Putamen (tissue), 1 donor: ENCODE measurements around the gene TMEM150B.

Experiments
- DNase-seq: peaks from one replicate; pipeline ENCODE4 v3.0.0-alpha.2; 2016; ENCODE audit warnings: low spot score

Gene TMEM150B

DNA sequence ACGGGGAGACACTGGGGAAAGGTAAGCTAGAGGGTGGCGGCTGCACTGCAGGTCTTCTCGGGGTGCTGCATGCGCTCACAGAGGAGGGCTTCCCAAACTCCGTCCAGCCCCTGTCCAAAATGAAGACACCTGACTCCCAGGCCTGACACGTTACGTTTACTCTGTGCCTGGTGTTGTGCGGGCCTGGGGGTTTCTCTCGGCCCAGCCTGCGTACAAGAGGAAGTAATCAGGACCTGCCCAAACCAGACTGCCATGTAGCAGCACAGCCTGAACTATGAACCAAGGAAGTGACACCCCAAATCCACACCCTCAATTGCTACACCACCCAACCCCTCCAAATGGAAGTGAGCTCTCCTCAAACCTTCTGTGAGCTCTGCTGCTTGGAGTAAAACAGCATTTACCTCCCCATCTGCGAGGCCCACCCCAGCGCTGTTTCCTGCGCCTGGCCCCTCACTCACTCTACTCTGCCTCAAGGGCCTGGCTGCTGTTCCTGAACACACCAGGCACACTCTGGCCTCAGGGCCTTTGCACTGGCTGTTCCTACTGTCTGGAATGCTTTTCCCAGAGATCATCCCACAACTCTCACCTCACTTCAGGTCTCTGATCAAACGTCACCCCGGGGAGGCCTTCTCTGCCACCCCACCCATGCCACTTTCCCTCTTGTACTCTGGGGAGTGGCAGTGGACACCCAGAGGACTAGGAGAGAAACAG is 48.3 kb downstream of the TMEM150B start:
- DNase-seq, result no peak

DNA sequence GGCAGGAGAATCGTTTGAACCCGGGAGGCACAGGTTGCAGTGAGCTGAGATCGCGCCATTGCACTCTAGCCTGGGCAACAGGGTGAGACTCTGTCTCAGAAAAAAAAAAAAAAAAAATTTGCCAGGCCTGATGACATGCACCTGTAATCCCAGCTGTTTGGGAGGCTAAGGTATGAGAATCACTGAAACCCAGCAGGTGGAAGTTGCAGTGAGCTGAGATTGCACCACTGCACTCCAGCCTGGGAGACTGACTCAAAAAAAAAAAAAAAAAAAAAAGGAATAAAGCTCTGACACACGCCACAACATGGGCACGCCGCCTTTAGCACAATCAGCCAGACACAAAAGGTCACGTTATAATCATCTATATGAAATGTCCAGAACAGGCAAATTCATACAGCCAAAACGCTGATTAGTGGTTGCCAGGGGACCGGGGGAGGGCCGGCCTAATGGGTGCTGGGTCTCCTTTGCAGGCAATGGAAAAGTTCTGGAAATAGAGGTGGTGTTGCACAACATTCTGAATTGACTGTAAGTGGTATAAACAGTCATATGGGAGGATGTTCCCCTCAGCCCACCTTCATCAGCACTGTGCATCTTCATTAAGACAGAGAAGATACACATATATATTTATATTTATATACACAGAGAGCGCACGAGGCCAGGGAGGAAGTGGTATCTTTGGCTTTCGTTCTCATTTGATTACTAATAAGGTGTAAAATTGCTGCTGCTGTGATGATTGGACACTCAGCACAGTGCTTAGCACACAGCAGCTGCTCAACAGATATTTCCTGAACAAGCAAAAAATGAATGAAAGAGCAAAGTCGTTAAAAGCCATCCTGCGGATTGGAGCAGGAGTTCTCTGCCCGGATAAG is 49.1 kb downstream of the TMEM150B start:
- DNase-seq, result no peak

DNA sequence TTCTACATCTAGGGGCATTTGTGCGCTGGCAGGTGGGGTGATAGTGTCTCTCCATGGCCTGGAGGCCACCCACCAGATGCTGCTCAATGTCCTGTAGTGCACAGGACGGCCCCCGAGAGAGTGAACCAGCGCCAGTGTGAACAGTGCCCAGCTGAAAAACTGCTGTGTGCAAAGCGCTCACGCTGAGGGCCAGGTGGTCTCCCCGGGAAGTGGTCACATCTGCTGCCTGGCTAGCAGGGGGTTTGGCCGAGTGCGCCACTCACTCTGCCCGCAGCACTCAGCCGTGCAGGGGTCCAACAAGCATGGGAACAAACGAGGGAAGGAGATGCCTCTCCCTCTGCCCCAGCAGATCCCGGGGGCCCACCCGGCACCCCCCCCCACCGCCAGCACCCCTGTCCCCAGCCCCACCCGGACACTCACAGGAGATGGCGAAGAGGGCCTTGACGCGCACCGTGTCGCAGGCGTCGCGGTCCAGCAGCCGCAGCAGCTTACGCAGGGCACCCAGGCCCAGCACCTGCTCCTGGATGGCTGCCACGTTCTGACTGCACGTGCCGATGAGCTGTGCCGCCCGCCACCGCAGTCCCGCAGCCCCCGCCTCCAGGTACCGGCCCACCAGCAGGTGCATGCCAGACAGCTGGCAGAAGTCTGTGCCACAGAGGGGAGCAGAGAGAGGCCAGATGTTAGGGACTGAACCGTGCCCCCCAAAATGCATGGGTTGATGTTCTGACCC is 51.0 kb downstream of the TMEM150B start:
- no peak for DNase-seq

DNA sequence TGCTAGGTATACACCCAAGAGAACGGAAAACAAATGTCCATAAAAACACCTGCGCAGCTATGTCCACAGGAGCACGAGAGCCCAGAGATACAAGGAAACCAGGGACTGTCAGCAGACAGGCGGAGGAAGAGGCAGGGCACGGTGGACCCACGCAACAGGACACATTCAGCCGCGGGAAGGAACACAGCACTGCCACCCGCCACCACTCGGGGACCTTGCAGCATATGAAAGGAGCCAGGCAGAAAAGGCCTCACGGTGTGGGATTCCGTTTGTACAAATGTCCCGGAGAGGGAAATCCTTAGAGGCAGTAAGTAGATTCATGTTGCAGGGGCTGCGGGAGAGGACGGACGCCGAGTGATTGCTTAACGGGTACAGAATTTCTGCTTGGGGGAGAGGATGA is 53.0 kb downstream of the TMEM150B start:
- no peak for DNase-seq

DNA sequence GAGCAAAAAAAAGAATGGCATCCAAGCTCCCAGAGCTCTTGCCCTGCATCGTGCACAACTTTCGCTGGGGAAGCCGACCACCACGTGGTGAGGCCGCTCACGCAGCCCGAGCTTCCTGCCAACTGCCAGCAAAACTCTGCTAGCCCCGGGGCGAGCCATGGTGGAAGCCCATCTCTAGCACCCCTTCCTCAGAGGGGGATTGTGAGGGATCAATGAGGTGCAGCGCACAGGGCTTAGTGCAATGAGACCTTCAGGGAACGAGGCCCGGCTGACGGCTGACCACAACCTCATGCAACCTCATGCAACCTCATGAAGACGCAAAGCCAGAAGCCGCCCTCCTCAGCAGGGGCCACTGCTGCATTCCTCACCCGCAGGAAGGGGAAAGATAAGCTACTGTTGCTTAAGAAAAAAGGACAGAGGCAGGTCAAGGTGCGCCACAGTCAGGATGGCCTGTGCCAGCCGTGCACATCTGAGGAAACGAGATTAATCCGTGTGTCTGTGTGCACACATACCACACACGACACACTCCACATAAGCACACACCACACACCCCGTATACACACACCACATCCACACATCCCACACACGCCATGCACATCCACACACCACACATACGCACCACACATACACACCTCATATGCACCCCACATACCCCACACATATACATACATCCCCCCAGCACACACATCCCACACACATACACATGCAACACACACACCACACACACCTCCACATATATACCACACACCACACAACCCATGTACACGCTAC is 54.8 kb downstream of the TMEM150B start:
- DNase-seq, result no peak

DNA sequence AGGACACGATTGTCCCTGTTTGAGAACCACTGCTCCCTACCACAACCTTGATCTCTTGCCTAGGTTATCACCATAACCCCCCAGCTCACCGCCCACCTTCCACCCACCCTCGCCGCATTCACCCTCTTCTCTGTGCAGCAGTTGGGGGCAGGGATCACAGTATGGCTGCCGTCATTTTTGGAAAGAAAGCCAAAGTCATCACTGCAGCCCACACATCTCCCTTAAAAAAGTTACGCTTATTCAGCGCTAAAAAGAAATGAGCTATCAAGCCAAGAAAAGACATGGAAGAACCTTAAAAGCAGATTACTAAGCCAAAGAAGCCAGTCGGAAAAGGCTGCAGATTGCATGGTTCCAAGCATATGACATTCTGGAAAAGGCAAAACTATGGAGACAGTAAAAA is 55.8 kb downstream of the TMEM150B start:
- DNase-seq, result peak; percentile 71

DNA sequence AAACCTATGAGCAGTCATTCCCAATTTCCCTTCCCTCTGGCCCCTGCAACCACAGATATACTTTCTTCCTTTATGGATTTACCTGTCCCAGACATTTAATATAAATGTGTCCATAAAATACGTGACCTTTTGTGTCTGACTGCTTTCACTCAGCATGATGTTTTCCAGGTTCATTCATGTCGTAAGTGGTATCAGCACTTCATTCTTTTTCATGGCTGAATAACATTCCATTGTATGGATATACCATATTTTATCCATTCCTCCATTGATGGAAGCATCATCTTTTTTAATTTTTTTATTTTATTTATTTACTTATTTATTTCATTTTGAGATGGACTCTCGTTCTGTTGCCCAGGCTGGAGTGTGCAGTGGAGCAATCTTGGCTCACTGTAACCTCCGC is 58.3 kb downstream of the TMEM150B start:
- DNase-seq, result no peak

DNA sequence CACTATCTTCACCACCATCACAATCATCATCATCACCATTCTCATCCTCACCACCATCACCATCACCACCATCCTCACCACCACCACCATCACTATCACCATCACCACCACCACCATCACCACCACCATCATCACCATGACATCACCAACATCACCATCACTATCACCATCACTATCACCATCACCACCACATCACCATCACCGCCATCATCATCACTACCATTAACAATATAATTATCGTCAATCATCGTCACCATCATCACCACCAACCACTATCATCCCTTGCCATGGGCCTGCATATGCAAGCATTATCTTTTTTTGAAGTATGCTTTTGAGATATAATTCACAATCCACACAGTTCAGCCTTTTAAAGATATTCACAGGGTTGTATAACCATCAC is 58.7 kb downstream of the TMEM150B start:
- no peak for DNase-seq

DNA sequence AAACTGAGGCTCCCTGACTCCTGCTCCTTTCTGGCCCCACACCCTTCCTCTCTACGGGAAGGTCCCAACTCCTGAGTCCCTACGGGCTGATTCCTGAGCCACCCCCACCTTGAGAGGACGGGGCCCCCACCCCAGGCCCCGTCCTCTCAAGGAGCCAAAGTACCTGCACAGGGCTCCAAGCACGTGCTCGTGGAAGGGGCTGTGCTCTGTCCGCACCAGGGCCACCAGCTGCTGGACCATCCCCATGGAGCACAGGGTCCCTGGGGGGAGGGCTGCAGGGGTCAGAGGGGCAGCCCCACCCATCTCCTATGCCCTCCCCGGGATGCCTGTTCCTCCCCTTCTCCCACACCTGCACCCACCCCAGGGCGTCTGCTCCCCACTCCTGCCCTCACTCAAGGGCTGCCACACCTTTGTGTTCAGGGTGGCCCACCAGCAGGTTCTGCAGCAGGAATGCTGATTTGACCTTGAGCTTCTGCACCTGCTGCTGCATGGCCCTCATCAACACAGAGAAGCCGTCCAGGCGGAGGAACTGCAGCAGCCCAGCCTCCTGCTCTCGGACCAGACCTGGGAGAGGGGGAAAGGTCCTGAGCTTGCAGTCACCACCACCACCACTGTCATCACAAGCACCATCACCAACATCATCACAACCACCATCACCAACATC is 59.3 kb downstream of the TMEM150B start:
- no peak for DNase-seq

DNA sequence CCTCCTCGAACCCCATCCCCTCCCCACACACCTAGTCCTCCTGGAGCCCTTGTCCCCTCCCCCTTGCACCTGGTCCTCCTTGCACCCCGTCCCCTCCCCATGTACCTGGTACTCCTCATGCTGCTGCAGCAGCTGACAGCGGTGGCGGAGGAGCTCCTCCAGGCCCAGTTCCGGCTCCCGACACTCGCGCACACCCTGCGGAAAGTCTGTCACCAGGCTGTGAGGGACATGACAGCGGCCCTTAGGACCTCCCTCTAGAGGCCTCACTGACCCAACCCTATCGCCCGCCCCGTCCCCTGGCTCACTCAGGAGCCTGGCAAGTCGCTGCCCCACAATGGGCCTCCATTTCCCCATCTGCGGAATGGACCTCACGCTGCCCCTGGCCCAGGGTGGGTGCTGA is 60.0 kb downstream of the TMEM150B start:
- DNase-seq, result no peak

DNA sequence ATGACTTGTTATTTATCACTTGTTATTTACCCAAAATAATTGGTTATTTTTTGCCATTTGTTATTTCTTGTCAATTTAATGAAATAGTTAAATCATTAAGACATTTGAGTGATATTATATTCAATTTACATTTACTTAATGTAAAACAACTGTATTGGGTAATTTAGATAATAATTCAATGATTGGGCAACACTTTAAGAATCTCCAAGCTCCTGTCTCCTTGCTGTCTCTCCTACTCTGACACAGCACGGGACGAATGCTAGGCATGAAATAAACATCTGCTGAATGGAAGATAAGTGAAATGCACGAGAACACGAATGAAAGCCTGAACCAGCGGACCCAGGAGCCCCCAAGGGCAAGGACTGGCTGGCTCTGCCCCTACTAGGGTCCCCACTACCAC is 60.6 kb downstream of the TMEM150B start:
- DNase-seq, result no peak
